Osteoblast (primary cell): ENCODE results near the gene POC1B. TPM values are rescaled to one million over a fixed set of nuclear protein-coding genes. Genes with fewer than 3 reads are reported as not detected.
A peak's percentile ranks its signal among the peaks of the same experiment; 100 is the strongest.

Source experiments
- DNase-seq: peaks from one replicate; pipeline ENCODE4 v3.0.0; 2011; ENCODE audit warnings: low spot score, mixed read lengths; ENCODE audit not compliant: insufficient read length; ENCODE audit errors: missing footprints
- H2AFZ ChIP-seq: 2 replicates; pipeline ENCODE4 v1.6.0; 2011; ENCODE audit warnings: mild to moderate bottlenecking, low read length
- H3K27ac ChIP-seq: 2 replicates; pipeline ENCODE4 v1.5.1; 2011; ENCODE audit warnings: mild to moderate bottlenecking, low read depth, low read length, moderate library complexity
- H3K27me3 ChIP-seq: 2 replicates; pipeline ENCODE4 v1.6.0; 2012; ENCODE audit warnings: mild to moderate bottlenecking, control low read depth, inconsistent platforms, low read length, moderate library complexity; ENCODE audit not compliant: insufficient read depth
- H3K36me3 ChIP-seq: 2 replicates; pipeline ENCODE4 v1.5.1; 2011; ENCODE audit warnings: mild to moderate bottlenecking, low read length, control low read depth, moderate library complexity; ENCODE audit not compliant: insufficient read depth
- H3K4me1 ChIP-seq: 2 replicates; pipeline ENCODE4 v1.5.1; 2011; ENCODE audit warnings: mild to moderate bottlenecking, low read length, control low read depth, moderate library complexity; ENCODE audit not compliant: insufficient read depth
- H3K4me2 ChIP-seq: 2 replicates; pipeline ENCODE4 v1.6.0; 2011; ENCODE audit warnings: mild to moderate bottlenecking, low read length; ENCODE audit not compliant: insufficient read depth
- H3K4me3 ChIP-seq: fragments of 200-600 bp; sonication (generic); 3 replicates; pipeline ENCODE4 v1.5.1; 2012; ENCODE audit warnings: mild to moderate bottlenecking, low read length, inconsistent platforms; ENCODE audit not compliant: insufficient read depth
- H3K79me2 ChIP-seq: 2 replicates; pipeline ENCODE4 v1.6.0; 2012; ENCODE audit warnings: mild to moderate bottlenecking, low read length, control low read depth, inconsistent platforms; ENCODE audit not compliant: insufficient read depth
- H3K9me3 ChIP-seq: 2 replicates; pipeline ENCODE4 v1.5.1; 2011; ENCODE audit warnings: low read depth, low read length, control low read depth
- H4K20me1 ChIP-seq: 2 replicates; pipeline ENCODE4 v1.6.0; 2012; ENCODE audit warnings: mild to moderate bottlenecking, low read length, control low read depth; ENCODE audit not compliant: insufficient read depth
- CTCF ChIP-seq: IDR thresholded peaks from 2 replicates; pipeline ENCODE4 v1.5.1; 2011; ENCODE audit warnings: mild to moderate bottlenecking, low read depth, low read length, moderate library complexity; ENCODE audit errors: extremely low read depth
- total RNA-seq: library from RNA; depleted of rRNA; stranded (reverse); fragments of >200 nt; gene quantifications from 2 replicates; pipeline ENCODE4 v1.2.3, GENCODE V29; 2012

POC1B gene
- total RNA-seq = 10.9 and 24.8 TPM in 2 replicates

GRCh38 chr12:89525824-89526770, at the start of gene POC1B:
TSS of gene POC1B (minus strand) at chr12:89526047. CDS start at chr12:89525895, 152 bp downstream.
- Histone ChIP-seq H3K79me2 (peaks cover 40% of the 10 kb centered on the region), H2AFZ (peak within 1 kb of the TSS; percentile 99), H3K4me1 (peaks cover 20% of the 10 kb centered on the region), H3K9me3 (no peaks in the 10 kb centered on the region), H3K4me3 (peak within 1 kb of the TSS; percentile 94), H3K36me3 (peaks cover 6% of the 10 kb centered on the region), H4K20me1 (no peaks in the 10 kb centered on the region), H3K4me2 (peak within 1 kb of the TSS; percentile 82), H3K27me3 (no peaks in the 10 kb centered on the region), H3K27ac (peak within 1 kb of the TSS; percentile 81)
- DNase-seq = peak; percentile 90
- TF ChIP-seq CTCF = no peak

GRCh38 chr12:89575374-89575773, 49.5 kb upstream of the POC1B start:
- no peak for TF ChIP-seq CTCF
- DNase-seq = no peak
- H3K4me3 ChIP-seq = no peak overlapping the region

GRCh38 chr12:89574736-89575208, 48.9 kb upstream of the POC1B start:
- Histone ChIP-seq H3K4me1 (peaks cover 32% of the 10 kb centered on the region), H3K4me2 (peak overlapping the region; percentile 26), H3K36me3 (no peaks in the 10 kb centered on the region), H2AFZ (no peak overlapping the region), H3K9me3 (no peaks in the 10 kb centered on the region), H3K27ac (no peak overlapping the region), H3K79me2 (no peaks in the 10 kb centered on the region), H4K20me1 (no peaks in the 10 kb centered on the region), H3K27me3 (no peaks in the 10 kb centered on the region), H3K4me3 (no peak overlapping the region)
- no peak for TF ChIP-seq CTCF
- DNase-seq = no peak

More at GRCh38 chr12:89575374-89575773, 49.5 kb upstream of the POC1B start:
- Histone ChIP-seq H3K4me1 (peaks cover 32% of the 10 kb centered on the region), H3K4me2 (no peak overlapping the region), H2AFZ (no peak overlapping the region), H3K27ac (peak overlapping the region; percentile 7), H4K20me1 (no peaks in the 10 kb centered on the region), H3K9me3 (no peaks in the 10 kb centered on the region), H3K27me3 (no peaks in the 10 kb centered on the region), H3K79me2 (no peaks in the 10 kb centered on the region), H3K36me3 (no peaks in the 10 kb centered on the region)
